MM.1S (cell line): ENCODE results near the gene BAK1.

Source experiments
- DNase-seq: peaks from one replicate; pipeline ENCODE4 v3.0.0-alpha.2; 2015
- H2AFZ ChIP-seq: fragments of 300-600 bp; sonication (generic); 2 replicates; pipeline ENCODE4 v1.6.0; 2016; ENCODE audit warnings: antibody characterized with exemption, low read length
- H3F3A ChIP-seq: fragments of 300-600 bp; sonication (generic); 2 replicates; pipeline ENCODE4 v1.6.1; 2016; ENCODE audit warnings: mild to moderate bottlenecking, antibody characterized with exemption, low read length, moderate library complexity, mixed read lengths; ENCODE audit not compliant: insufficient read depth
- H3K27ac ChIP-seq: fragments of 300-600 bp; sonication (generic); 2 replicates; pipeline ENCODE4 v1.5.1; 2016; ENCODE audit warnings: mild to moderate bottlenecking, low read length
- H3K27me3 ChIP-seq: fragments of 300-600 bp; sonication (generic); replicated peaks from 2 replicates; pipeline ENCODE4 v1.6.0; 2016; ENCODE audit warnings: low read length; ENCODE audit not compliant: insufficient read depth
- H3K36me3 ChIP-seq: fragments of 300-600 bp; sonication (generic); replicated peaks from 2 replicates; pipeline ENCODE4 v1.6.1; 2016; ENCODE audit warnings: mild to moderate bottlenecking, low read length, mixed read lengths; ENCODE audit not compliant: insufficient read depth
- H3K4me1 ChIP-seq: fragments of 300-600 bp; sonication (generic); 2 replicates; pipeline ENCODE4 v1.6.1; 2016; ENCODE audit warnings: low read length, mixed read lengths
- H3K4me2 ChIP-seq: fragments of 300-600 bp; sonication (generic); 2 replicates; pipeline ENCODE4 v1.6.0; 2016; ENCODE audit warnings: low read depth, low read length
- H3K4me3 ChIP-seq: fragments of 300-600 bp; sonication (generic); 2 replicates; pipeline ENCODE4 v1.5.1; 2016; ENCODE audit warnings: low read length, mixed read lengths
- H3K79me2 ChIP-seq: fragments of 300-600 bp; sonication (generic); 2 replicates; pipeline ENCODE4 v1.6.1; 2016; ENCODE audit warnings: mixed run types, low read length, mixed read lengths
- H3K9ac ChIP-seq: fragments of 300-600 bp; sonication (generic); 2 replicates; pipeline ENCODE4 v1.6.1; 2016; ENCODE audit warnings: low read length, mixed read lengths
- H3K9me2 ChIP-seq: fragments of 300-600 bp; sonication (generic); replicated peaks from 2 replicates; pipeline ENCODE4 v1.6.1; 2016; ENCODE audit warnings: mild to moderate bottlenecking, low read length, mixed read lengths; ENCODE audit not compliant: insufficient read depth
- H3K9me3 ChIP-seq: fragments of 300-600 bp; sonication (generic); replicated peaks from 2 replicates; pipeline ENCODE4 v1.6.1; 2016; ENCODE audit warnings: mild to moderate bottlenecking, low read length, mixed read lengths; ENCODE audit not compliant: insufficient read depth
- H4K20me1 ChIP-seq: fragments of 300-600 bp; sonication (generic); 2 replicates; pipeline ENCODE4 v1.6.1; 2016; ENCODE audit warnings: mild to moderate bottlenecking, low read length, moderate library complexity, mixed read lengths; ENCODE audit not compliant: insufficient read depth
- CTCF ChIP-seq: fragments of 300-600 bp; sonication (generic); IDR thresholded peaks from 2 replicates; pipeline ENCODE4 v1.5.1; 2016; ENCODE audit warnings: antibody characterized with exemption, low read length, mixed read lengths
- EZH2 ChIP-seq: fragments of 300-600 bp; sonication (generic); optimal IDR thresholded peaks from 2 replicates; pipeline ENCODE3; 2017; ENCODE audit warnings: low read depth, mild to moderate bottlenecking, antibody characterized with exemption, low read length, mixed read lengths
- EZH2phosphoT487 ChIP-seq: fragments of 300-600 bp; sonication (generic); IDR thresholded peaks from 2 replicates; pipeline ENCODE4 v1.6.1; 2018; ENCODE audit warnings: antibody characterized with exemption, low read length

Gene BAK1

DNA sequence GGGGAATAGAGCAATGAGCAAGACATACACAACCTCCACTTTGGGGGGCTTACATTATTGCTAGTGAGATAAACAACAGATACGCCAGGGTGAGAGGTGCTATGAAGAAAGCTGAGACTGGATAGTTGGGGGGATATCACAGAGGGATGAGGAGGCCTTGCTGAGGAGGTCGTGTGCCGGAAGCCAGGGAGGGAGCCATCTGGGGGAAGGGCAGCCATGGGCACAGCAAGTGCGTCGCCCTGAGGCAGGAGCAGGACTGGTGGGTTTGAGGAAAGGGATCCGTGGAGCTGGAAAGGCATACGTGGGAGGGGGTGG lies 12.2 kb upstream of the BAK1 start:
- Histone ChIP-seq H3K36me3 (no peaks in the 10 kb centered on the region), H3F3A (no peaks in the 10 kb centered on the region), H3K27ac (no peak overlapping the region), H3K9ac (no peak overlapping the region), H3K4me2 (no peak overlapping the region), H3K4me1 (peaks cover 12% of the 10 kb centered on the region), H3K4me3 (no peak overlapping the region), H3K79me2 (no peaks in the 10 kb centered on the region), H3K9me2 (no peaks in the 10 kb centered on the region), H4K20me1 (no peaks in the 10 kb centered on the region), H3K27me3 (no peaks in the 10 kb centered on the region), H3K9me3 (no peaks in the 10 kb centered on the region), H2AFZ (no peak overlapping the region)
- no peak for TF ChIP-seq EZH2phosphoT487
- no peak for TF ChIP-seq CTCF
- no peak for TF ChIP-seq EZH2
- DNase-seq = no peak

GRCh38 chr6:33591424-33592032 lies 11.5 kb upstream of the BAK1 start:
- Histone ChIP-seq H3F3A (no peaks in the 10 kb centered on the region), H2AFZ (no peak overlapping the region), H4K20me1 (no peaks in the 10 kb centered on the region), H3K4me2 (no peak overlapping the region), H3K9me3 (no peaks in the 10 kb centered on the region), H3K79me2 (no peaks in the 10 kb centered on the region), H3K27me3 (no peaks in the 10 kb centered on the region), H3K9me2 (no peaks in the 10 kb centered on the region), H3K9ac (no peak overlapping the region), H3K27ac (no peak overlapping the region), H3K36me3 (no peaks in the 10 kb centered on the region), H3K4me3 (no peak overlapping the region), H3K4me1 (peaks cover 12% of the 10 kb centered on the region)
- TF ChIP-seq CTCF = no peak
- TF ChIP-seq EZH2 = no peak
- no peak for TF ChIP-seq EZH2phosphoT487
- no peak for DNase-seq

DNA sequence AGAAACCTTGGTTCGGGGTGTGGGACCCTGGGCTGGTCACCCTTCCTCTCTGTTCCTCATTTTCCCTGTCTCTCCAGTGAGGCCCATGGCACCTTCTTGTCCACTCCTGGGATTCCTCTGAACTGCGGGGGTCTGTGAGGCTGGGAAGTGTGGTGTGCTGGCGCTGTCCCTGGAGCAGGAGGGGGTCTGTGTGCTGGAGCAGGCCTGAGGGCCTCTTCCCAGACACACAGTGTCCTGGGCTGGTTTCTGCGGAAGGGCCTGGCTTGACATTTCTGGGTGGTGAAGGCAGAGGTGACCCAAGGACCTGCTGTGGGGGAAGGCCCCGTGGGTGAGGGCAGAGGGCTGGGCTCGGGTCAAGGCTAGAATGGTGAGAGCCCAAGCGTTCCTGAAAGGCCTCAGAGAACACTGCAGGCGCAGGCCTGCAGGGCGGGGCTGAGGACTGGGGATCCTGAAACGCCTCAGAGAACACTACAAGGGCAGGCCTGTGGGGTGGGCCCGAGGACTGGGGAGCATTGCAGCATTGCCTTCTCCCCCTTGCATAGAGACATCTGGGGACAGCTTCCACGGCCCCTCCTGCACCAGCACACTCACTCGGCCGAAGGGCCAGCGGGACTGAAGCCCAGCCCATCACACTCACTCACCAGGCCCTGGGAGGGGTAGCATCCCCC lies 10.6 kb upstream of the BAK1 start:
- Histone ChIP-seq H3K9me2 (no peaks in the 10 kb centered on the region), H3K36me3 (no peaks in the 10 kb centered on the region), H2AFZ (peak overlapping the region; percentile 66; the same call in 1 of the 2 replicates), H3K4me3 (no peak overlapping the region), H3K4me1 (peaks cover 12% of the 10 kb centered on the region), H3F3A (no peaks in the 10 kb centered on the region), H3K4me2 (peak overlapping the region; percentile 51; the same call in 1 of the 2 replicates), H3K9me3 (no peaks in the 10 kb centered on the region), H4K20me1 (no peaks in the 10 kb centered on the region), H3K27ac (no peak overlapping the region), H3K9ac (no peak overlapping the region), H3K27me3 (no peaks in the 10 kb centered on the region), H3K79me2 (no peaks in the 10 kb centered on the region)
- TF ChIP-seq EZH2 (no peak), CTCF (no peak)
- no peak for DNase-seq
